Hepatocyte (in vitro differentiated cells): ENCODE results near the gene SPSB4. TPM values are rescaled to one million over a fixed set of nuclear protein-coding genes. Genes with fewer than 3 reads are reported as not detected.

ENCODE experiments used
- DNase-seq: peaks from one replicate; pipeline ENCODE4 v3.0.0-alpha.2; 2016; ENCODE audit warnings: low spot score
- H2AFZ ChIP-seq: fragments of 200-600 bp; sonication (generic); 2 replicates; pipeline ENCODE4 v1.6.0; 2016; ENCODE audit warnings: antibody characterized with exemption, mild to moderate bottlenecking
- H3K27ac ChIP-seq: fragments of 200-600 bp; sonication (generic); 2 replicates; pipeline ENCODE4 v1.5.1; 2016; ENCODE audit warnings: mild to moderate bottlenecking
- H3K27me3 ChIP-seq: fragments of 200-600 bp; sonication (generic); 2 replicates; pipeline ENCODE4 v1.6.1; 2016
- H3K36me3 ChIP-seq: fragments of 200-600 bp; sonication (generic); replicated peaks from 2 replicates; pipeline ENCODE4 v1.5.1; 2016; ENCODE audit warnings: low read depth; ENCODE audit not compliant: insufficient read depth
- H3K4me1 ChIP-seq: fragments of 200-600 bp; sonication (generic); 2 replicates; pipeline ENCODE4 v1.5.1; 2016; ENCODE audit warnings: mild to moderate bottlenecking, moderate library complexity; ENCODE audit not compliant: insufficient read depth
- H3K4me2 ChIP-seq: fragments of 200-600 bp; sonication (generic); 2 replicates; pipeline ENCODE4 v1.6.0; 2016
- H3K4me3 ChIP-seq: fragments of 200-600 bp; sonication (generic); 2 replicates; pipeline ENCODE4 v1.5.1; 2016; ENCODE audit warnings: mild to moderate bottlenecking
- H3K79me2 ChIP-seq: fragments of 200-600 bp; sonication (generic); 2 replicates; pipeline ENCODE4 v1.6.0; 2017; ENCODE audit warnings: mild to moderate bottlenecking
- H3K9me2 ChIP-seq: fragments of 200-600 bp; sonication (generic); replicated peaks from 2 replicates; pipeline ENCODE4 v1.6.0; 2017; ENCODE audit warnings: mild to moderate bottlenecking; ENCODE audit not compliant: insufficient read depth
- H3K9me3 ChIP-seq: fragments of 200-600 bp; sonication (generic); 2 replicates; pipeline ENCODE4 v1.5.1; 2016; ENCODE audit warnings: low read depth, mild to moderate bottlenecking
- H4K20me1 ChIP-seq: fragments of 200-600 bp; sonication (generic); 2 replicates; pipeline ENCODE4 v1.6.0; 2016; ENCODE audit warnings: mild to moderate bottlenecking; ENCODE audit not compliant: insufficient read depth, poor library complexity, severe bottlenecking
- CTCF ChIP-seq: fragments of 200-600 bp; sonication (generic); IDR thresholded peaks from 2 replicates; pipeline ENCODE4 v1.5.1; 2016; ENCODE audit warnings: antibody characterized with exemption, mild to moderate bottlenecking; ENCODE audit not compliant: poor library complexity
- EZH2 ChIP-seq: fragments of 200-600 bp; sonication (generic); IDR thresholded peaks from 2 replicates; pipeline ENCODE4 v1.6.1; 2016; ENCODE audit warnings: antibody characterized with exemption, mild to moderate bottlenecking, borderline replicate concordance
- EZH2phosphoT487 ChIP-seq: fragments of 200-600 bp; sonication (generic); IDR thresholded peaks from one replicate; pipeline ENCODE4 v1.6.1; 2018; ENCODE audit warnings: antibody characterized with exemption, mild to moderate bottlenecking, low read depth, moderate library complexity; ENCODE audit not compliant: unreplicated experiment, severe bottlenecking
- WGBS: methylation state at CpG from one replicate; pipeline ENCODE4 v1.1.6; 2016; ENCODE audit warnings: low lambda C conversion rate; ENCODE audit errors: missing lambda C conversion rate; 5-methylcytosine and 5-hydroxymethylcytosine counted together
- polyA plus RNA-seq: library from polyadenylated mRNA; unstranded; fragments of >200 nt; fragmentation: Nextera tagmentation; extraction: Ambion mirVana; gene quantifications from 2 replicates; pipeline ENCODE4 v1.2.1, GENCODE V29; 2016
- total RNA-seq: library from RNA; depleted of rRNA; stranded (reverse); fragments of >200 nt; gene quantifications from 2 replicates; pipeline ENCODE4 v1.2.3, GENCODE V29; 2014

The SPSB4 gene
- total and polyA plus RNA-seq, 2 experiments from 2014 or later, result 1.0 to 1.3 TPM

GRCh38 chr3:141126661-141127343 is 75.7 kb downstream of the SPSB4 start:
- no peak for DNase-seq
- H3K36me3 ChIP-seq, result no peaks in the 10 kb centered on the region
- H3K9me3 ChIP-seq, result no peaks in the 10 kb centered on the region
- 96% methylated on average over 9 of the region's 9 CpGs for WGBS
- H3K79me2 ChIP-seq, result no peaks in the 10 kb centered on the region
- no peaks in the 10 kb centered on the region for H4K20me1 ChIP-seq
- TF ChIP-seq EZH2phosphoT487 (no peak), EZH2 (no peak), CTCF (no peak)
- H3K4me1 ChIP-seq, result no peaks in the 10 kb centered on the region
- no peak overlapping the region for H2AFZ ChIP-seq
- H3K4me2 ChIP-seq, result no peak overlapping the region
- no peak overlapping the region for H3K4me3 ChIP-seq
- H3K27ac ChIP-seq, result no peak overlapping the region
- no peaks in the 10 kb centered on the region for H3K9me2 ChIP-seq
- H3K27me3 ChIP-seq, result no peaks in the 10 kb centered on the region

GRCh38 chr3:141127344-141128125 is 76.4 kb downstream of the SPSB4 start:
- no peak for DNase-seq

GRCh38 chr3:141128126-141128777 is 77.1 kb downstream of the SPSB4 start:
- Histone ChIP-seq H2AFZ (no peak overlapping the region), H3K27ac (no peak overlapping the region), H4K20me1 (no peaks in the 10 kb centered on the region), H3K9me3 (no peaks in the 10 kb centered on the region), H3K4me2 (no peak overlapping the region), H3K79me2 (no peaks in the 10 kb centered on the region), H3K9me2 (no peaks in the 10 kb centered on the region), H3K4me1 (no peaks in the 10 kb centered on the region), H3K27me3 (no peaks in the 10 kb centered on the region), H3K4me3 (no peak overlapping the region), H3K36me3 (no peaks in the 10 kb centered on the region)
- 90% methylated on average over 5 of the region's 5 CpGs for WGBS
- no peak for DNase-seq
- no peak for TF ChIP-seq EZH2phosphoT487

More at GRCh38 chr3:141127344-141128125, 76.4 kb downstream of the SPSB4 start:
- Histone ChIP-seq H2AFZ (no peak overlapping the region), H3K27me3 (no peaks in the 10 kb centered on the region), H3K9me3 (no peaks in the 10 kb centered on the region), H3K27ac (no peak overlapping the region), H3K36me3 (no peaks in the 10 kb centered on the region), H3K79me2 (no peaks in the 10 kb centered on the region), H4K20me1 (no peaks in the 10 kb centered on the region), H3K4me1 (no peaks in the 10 kb centered on the region), H3K9me2 (no peaks in the 10 kb centered on the region), H3K4me3 (no peak overlapping the region), H3K4me2 (no peak overlapping the region)
- TF ChIP-seq CTCF (no peak), EZH2phosphoT487 (no peak), EZH2 (no peak)
- 87% methylated on average over 9 of the region's 9 CpGs for WGBS

DNA sequence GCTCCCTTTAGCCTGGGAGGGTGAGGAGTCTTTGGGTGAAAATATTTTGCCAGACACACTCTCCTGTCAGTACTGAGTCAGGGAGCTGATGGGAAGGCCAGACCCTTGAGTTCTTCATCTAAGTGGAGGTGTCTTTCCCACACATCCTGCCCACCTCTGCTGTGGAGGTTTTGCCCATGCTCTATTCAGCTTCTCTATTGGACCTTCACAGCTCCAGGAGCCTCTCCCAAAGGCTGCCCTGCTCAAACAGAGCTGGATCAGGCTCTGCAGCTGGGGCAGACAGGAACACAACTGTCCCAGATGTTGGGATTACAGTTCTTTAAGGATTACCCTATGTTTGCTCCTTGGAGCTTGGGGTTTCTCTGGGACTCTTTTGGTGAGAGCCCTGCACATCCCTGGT is 77.9 kb downstream of the SPSB4 start:
- Histone ChIP-seq H3K27me3 (no peaks in the 10 kb centered on the region), H3K79me2 (no peaks in the 10 kb centered on the region), H3K4me1 (no peaks in the 10 kb centered on the region), H2AFZ (no peak overlapping the region), H3K27ac (no peak overlapping the region), H3K9me2 (no peaks in the 10 kb centered on the region), H3K4me2 (no peak overlapping the region), H4K20me1 (no peaks in the 10 kb centered on the region), H3K9me3 (no peaks in the 10 kb centered on the region), H3K4me3 (no peak overlapping the region), H3K36me3 (no peaks in the 10 kb centered on the region)
- DNase-seq, result no peak
- TF ChIP-seq EZH2, result no peak
- no peak for TF ChIP-seq EZH2phosphoT487
- no peak for TF ChIP-seq CTCF
